Progenitor cell of endocrine pancreas (in vitro differentiated cells): ENCODE results near the gene SHC2. TPM values are rescaled to one million over a fixed set of nuclear protein-coding genes. Genes with fewer than 3 reads are reported as not detected.

Source experiments
- DNase-seq: peaks from one replicate; pipeline ENCODE4 v3.0.0; 2021; ENCODE audit warnings: low spot score; ENCODE audit not compliant: unreplicated experiment
- H3K27ac Mint-ChIP-seq: 2 replicates; pipeline ENCODE4 v1.8.0; 2021; ENCODE audit warnings: mild to moderate bottlenecking, moderate library complexity, mixed read lengths
- H3K27me3 Mint-ChIP-seq: 2 replicates; pipeline ENCODE4 v1.8.0; 2021; ENCODE audit warnings: mixed read lengths
- H3K36me3 Mint-ChIP-seq: 2 replicates; pipeline ENCODE4 v1.8.0; 2022; ENCODE audit warnings: mixed read lengths; ENCODE audit not compliant: insufficient read depth
- H3K4me1 Mint-ChIP-seq: 2 replicates; pipeline ENCODE4 v1.8.0; 2021; ENCODE audit warnings: low read depth, mixed read lengths
- H3K4me3 Mint-ChIP-seq: 2 replicates; pipeline ENCODE4 v1.8.0; 2021; ENCODE audit warnings: low read depth, mild to moderate bottlenecking, moderate library complexity, mixed read lengths
- H3K9me3 Mint-ChIP-seq: 2 replicates; pipeline ENCODE4 v1.8.0; 2021; ENCODE audit warnings: low read depth, mixed read lengths
- CTCF ChIP-seq: fragments of 200-600 bp; sonication (generic); IDR thresholded peaks from one replicate; pipeline ENCODE4 v1.5.0; 2021; ENCODE audit warnings: antibody characterized with exemption, mild to moderate bottlenecking; ENCODE audit not compliant: unreplicated experiment
- total RNA-seq: library from RNA; stranded (reverse); gene quantifications from 2 replicates; pipeline ENCODE4 v1.2.1, GENCODE V29; 2021

The SHC2 gene
- total RNA-seq, 1 donor from 2014 or later, result 159 TPM

GRCh38 chr19:497491-497868 is 36.6 kb upstream of the SHC2 start:
- no peak overlapping the region for H3K27ac Mint-ChIP-seq
- H3K4me3 Mint-ChIP-seq, result no peak overlapping the region
- H3K27me3 Mint-ChIP-seq, result peaks cover 31% of the 10 kb centered on the region
- DNase-seq, result no peak
- no peak for TF ChIP-seq CTCF
- no peaks in the 10 kb centered on the region for H3K9me3 Mint-ChIP-seq
- no peaks in the 10 kb centered on the region for H3K36me3 Mint-ChIP-seq
- H3K4me1 Mint-ChIP-seq, result no peaks in the 10 kb centered on the region

GRCh38 chr19:496986-497385 is 36.2 kb upstream of the SHC2 start:
- H3K4me3 Mint-ChIP-seq, result no peak overlapping the region
- H3K4me1 Mint-ChIP-seq, result no peaks in the 10 kb centered on the region
- no peaks in the 10 kb centered on the region for H3K36me3 Mint-ChIP-seq
- no peaks in the 10 kb centered on the region for H3K9me3 Mint-ChIP-seq
- peaks cover 28% of the 10 kb centered on the region for H3K27me3 Mint-ChIP-seq
- no peak for DNase-seq
- H3K27ac Mint-ChIP-seq, result no peak overlapping the region
- TF ChIP-seq CTCF, result no peak

- DNase-seq, result no peak
- no peaks in the 10 kb centered on the region for H3K4me1 Mint-ChIP-seq
- H3K9me3 Mint-ChIP-seq, result no peaks in the 10 kb centered on the region
- TF ChIP-seq CTCF, result no peak
- no peak within 1 kb of the TSS for H3K4me3 Mint-ChIP-seq
- no peaks in the 10 kb centered on the region for H3K36me3 Mint-ChIP-seq
- no peak within 1 kb of the TSS for H3K27ac Mint-ChIP-seq
- peaks cover 26% of the 10 kb centered on the region for H3K27me3 Mint-ChIP-seq
Measured at GRCh38 chr19:496112-496665, 35.4 kb upstream of the SHC2 start, which contains the start of gene MADCAM1. Gene MADCAM1, plus strand, starts transcription at chr19:496486. Its CDS starts 14 bp downstream, at chr19:496500.

GRCh38 chr19:495402-496111 is 34.7 kb upstream of the SHC2 start:
- no peaks in the 10 kb centered on the region for H3K4me1 Mint-ChIP-seq
- no peak overlapping the region for H3K4me3 Mint-ChIP-seq
- no peaks in the 10 kb centered on the region for H3K9me3 Mint-ChIP-seq
- peak; percentile 76 for TF ChIP-seq CTCF
- H3K27ac Mint-ChIP-seq, result no peak overlapping the region
- DNase-seq, result peak; percentile 59
- peaks cover 26% of the 10 kb centered on the region for H3K27me3 Mint-ChIP-seq
- H3K36me3 Mint-ChIP-seq, result no peaks in the 10 kb centered on the region

- H3K36me3 Mint-ChIP-seq, result no peaks in the 10 kb centered on the region
- peaks cover 25% of the 10 kb centered on the region for H3K27me3 Mint-ChIP-seq
- no peaks in the 10 kb centered on the region for H3K9me3 Mint-ChIP-seq
- no peak overlapping the region for H3K4me3 Mint-ChIP-seq
- no peak for TF ChIP-seq CTCF
- H3K4me1 Mint-ChIP-seq, result no peaks in the 10 kb centered on the region
- no peak overlapping the region for H3K27ac Mint-ChIP-seq
- DNase-seq, result no peak
Measured at GRCh38 chr19:495081-495401, 34.2 kb upstream of the SHC2 start.
